Mesendoderm (in vitro differentiated cells): ENCODE data around the gene SF3A1.

Experiments
- DNase-seq: peaks from one replicate; pipeline ENCODE4 v3.0.0; 2013
- H2AK5ac ChIP-seq: 2 replicates; pipeline ENCODE4 v1.6.1; 2013; ENCODE audit warnings: low read length, inconsistent platforms
- H2BK120ac ChIP-seq: 2 replicates; pipeline ENCODE4 v1.6.1; 2013; ENCODE audit warnings: low read depth, mild to moderate bottlenecking, low read length, moderate library complexity, mixed read lengths
- H2BK15ac ChIP-seq: replicated peaks from 2 replicates; pipeline ENCODE4 v1.6.1; 2013; ENCODE audit warnings: low read depth, mild to moderate bottlenecking, moderate library complexity
- H2BK5ac ChIP-seq: 2 replicates; pipeline ENCODE4 v1.6.1; 2013; ENCODE audit warnings: low read length, inconsistent platforms
- H3K18ac ChIP-seq: 2 replicates; pipeline ENCODE4 v1.6.1; 2013; ENCODE audit warnings: mild to moderate bottlenecking, low read length, mixed read lengths
- H3K23ac ChIP-seq: one replicate; pipeline ENCODE4 v1.6.1; 2013; ENCODE audit warnings: low read length
- H3K27ac ChIP-seq: 2 replicates; pipeline ENCODE4 v1.5.1; 2013; ENCODE audit warnings: low read depth, mild to moderate bottlenecking, inconsistent platforms, low read length, moderate library complexity
- H3K27me3 ChIP-seq: 2 replicates; pipeline ENCODE4 v1.6.1; 2013; ENCODE audit warnings: low read length, control low read depth, mild to moderate bottlenecking, inconsistent platforms; ENCODE audit not compliant: insufficient read depth, poor library complexity
- H3K36me3 ChIP-seq: 2 replicates; pipeline ENCODE4 v1.6.1; 2013; ENCODE audit warnings: low read length, inconsistent platforms; ENCODE audit not compliant: control insufficient read depth, insufficient read depth
- H3K4ac ChIP-seq: one replicate; pipeline ENCODE4 v1.6.1; 2013; ENCODE audit warnings: low read depth, mild to moderate bottlenecking, low read length, moderate library complexity
- H3K4me1 ChIP-seq: 2 replicates; pipeline ENCODE4 v1.6.1; 2013; ENCODE audit warnings: low read depth, low read length, inconsistent platforms; ENCODE audit not compliant: control insufficient read depth
- H3K4me2 ChIP-seq: 2 replicates; pipeline ENCODE4 v1.6.1; 2013; ENCODE audit warnings: low read length
- H3K4me3 ChIP-seq: 2 replicates; pipeline ENCODE4 v1.5.1; 2013; ENCODE audit warnings: mild to moderate bottlenecking, low read length
- H3K56ac ChIP-seq: one replicate; pipeline ENCODE4 v1.6.1; 2013; ENCODE audit warnings: low read length
- H3K79me1 ChIP-seq: 2 replicates; pipeline ENCODE4 v1.6.1; 2013; ENCODE audit warnings: low read length, inconsistent platforms
- H3K79me2 ChIP-seq: 2 replicates; pipeline ENCODE4 v1.6.1; 2013; ENCODE audit warnings: mild to moderate bottlenecking, low read length; ENCODE audit not compliant: control insufficient read depth, insufficient read depth
- H3K9ac ChIP-seq: 2 replicates; pipeline ENCODE4 v1.6.1; 2013; ENCODE audit warnings: low read length, inconsistent platforms
- H4K5ac ChIP-seq: one replicate; pipeline ENCODE4 v1.6.1; 2013; ENCODE audit warnings: low read length
- H4K8ac ChIP-seq: one replicate; pipeline ENCODE4 v1.6.1; 2013; ENCODE audit warnings: low read depth, mild to moderate bottlenecking, control low read depth, low read length, moderate library complexity
- WGBS: extraction: QIAGEN DNeasy Blood & Tissue Kit; methylation state at CpG from one replicate; pipeline ENCODE4 v1.1.7; 2013; ENCODE audit warnings: low lambda C conversion rate, missing lambda C conversion rate; ENCODE audit not compliant: insufficient coverage; ENCODE audit errors: extremely low coverage; 5-methylcytosine and 5-hydroxymethylcytosine counted together

The SF3A1 gene

GRCh38 chr22:30308093-30308492 lies 48.6 kb downstream of the SF3A1 start:
- H3K36me3 ChIP-seq = no peaks in the 10 kb centered on the region
- H2BK15ac ChIP-seq = no peak overlapping the region
- H3K4me3 ChIP-seq = no peak overlapping the region
- WGBS = no CpG with 5 or more reads among the region's 2 CpGs
- H3K9ac ChIP-seq = no peak overlapping the region
- H3K79me2 ChIP-seq = no peaks in the 10 kb centered on the region
- no peaks in the 10 kb centered on the region for H3K79me1 ChIP-seq
- H3K56ac ChIP-seq = no peak overlapping the region
- no peak overlapping the region for H2BK120ac ChIP-seq
- no peak overlapping the region for H4K5ac ChIP-seq
- H3K4ac ChIP-seq = no peak overlapping the region
- H3K4me2 ChIP-seq = no peak overlapping the region
- H4K8ac ChIP-seq = no peak overlapping the region
- no peak overlapping the region for H3K23ac ChIP-seq
- no peak overlapping the region for H3K27ac ChIP-seq
- DNase-seq = no peak
- no peak overlapping the region for H2BK5ac ChIP-seq
- H2AK5ac ChIP-seq = no peak overlapping the region
- no peaks in the 10 kb centered on the region for H3K27me3 ChIP-seq
- peaks cover 3% of the 10 kb centered on the region for H3K4me1 ChIP-seq
- H3K18ac ChIP-seq = no peak overlapping the region

GRCh38 chr22:30307041-30307574 lies 49.6 kb downstream of the SF3A1 start:
- Histone ChIP-seq H3K27ac (no peak overlapping the region), H3K18ac (no peak overlapping the region), H2BK5ac (no peak overlapping the region), H3K23ac (no peak overlapping the region), H3K56ac (no peak overlapping the region), H2BK120ac (no peak overlapping the region), H2BK15ac (no peak overlapping the region), H3K4ac (no peak overlapping the region), H4K5ac (no peak overlapping the region), H3K4me2 (no peak overlapping the region), H3K27me3 (no peaks in the 10 kb centered on the region), H3K4me3 (no peak overlapping the region), H3K79me1 (no peaks in the 10 kb centered on the region), H3K4me1 (peaks cover 3% of the 10 kb centered on the region), H3K36me3 (no peaks in the 10 kb centered on the region), H3K79me2 (no peaks in the 10 kb centered on the region), H2AK5ac (no peak overlapping the region), H3K9ac (no peak overlapping the region), H4K8ac (no peak overlapping the region)
- DNase-seq = no peak
- WGBS = no CpG with 5 or more reads among the region's 4 CpGs

DNA sequence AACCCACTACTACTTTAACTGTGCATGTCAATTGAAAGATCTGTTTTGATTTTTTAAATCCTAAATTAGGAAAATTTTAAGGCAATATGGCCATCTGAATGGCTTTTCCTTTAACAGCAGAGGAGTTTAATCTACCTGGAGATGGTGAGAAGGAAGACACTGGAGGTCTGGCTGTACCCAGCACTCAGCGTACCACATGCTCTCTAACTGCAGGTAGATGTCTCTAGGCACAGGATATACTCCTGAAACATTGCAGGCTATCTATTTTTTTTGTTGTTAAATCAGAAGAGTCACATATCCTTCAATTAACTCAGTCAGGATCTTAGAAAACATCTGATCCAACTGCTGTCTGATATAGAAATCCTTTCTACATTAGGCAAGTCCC lies 50.1 kb downstream of the SF3A1 start:
- Histone ChIP-seq H2BK120ac (no peak overlapping the region), H3K4me1 (peaks cover 3% of the 10 kb centered on the region), H3K27me3 (no peaks in the 10 kb centered on the region), H2AK5ac (no peak overlapping the region), H3K4ac (no peak overlapping the region), H3K27ac (no peak overlapping the region), H2BK5ac (no peak overlapping the region), H3K4me3 (no peak overlapping the region), H2BK15ac (no peak overlapping the region), H3K4me2 (no peak overlapping the region), H4K8ac (no peak overlapping the region), H3K18ac (no peak overlapping the region), H3K36me3 (no peaks in the 10 kb centered on the region), H3K56ac (no peak overlapping the region), H3K9ac (no peak overlapping the region), H3K79me2 (no peaks in the 10 kb centered on the region), H3K23ac (no peak overlapping the region), H4K5ac (no peak overlapping the region), H3K79me1 (no peaks in the 10 kb centered on the region)
- no CpG with 5 or more reads among the region's 1 CpG for WGBS
- no peak for DNase-seq

GRCh38 chr22:30305906-30306626 lies 50.6 kb downstream of the SF3A1 start:
- H2BK120ac ChIP-seq = no peak overlapping the region
- H2BK5ac ChIP-seq = no peak overlapping the region
- H3K23ac ChIP-seq = no peak overlapping the region
- no peak overlapping the region for H3K56ac ChIP-seq
- no peak overlapping the region for H2BK15ac ChIP-seq
- no peak for DNase-seq
- no peak overlapping the region for H3K4me3 ChIP-seq
- no peak overlapping the region for H4K8ac ChIP-seq
- no peak overlapping the region for H3K4ac ChIP-seq
- no peak overlapping the region for H2AK5ac ChIP-seq
- H3K27ac ChIP-seq = no peak overlapping the region
- H3K79me1 ChIP-seq = no peaks in the 10 kb centered on the region
- no peak overlapping the region for H3K18ac ChIP-seq
- H3K36me3 ChIP-seq = no peaks in the 10 kb centered on the region
- H3K4me2 ChIP-seq = no peak overlapping the region
- no peaks in the 10 kb centered on the region for H3K27me3 ChIP-seq
- H3K9ac ChIP-seq = no peak overlapping the region
- H4K5ac ChIP-seq = no peak overlapping the region
- H3K79me2 ChIP-seq = no peaks in the 10 kb centered on the region
- WGBS = no CpG with 5 or more reads among the region's 3 CpGs
- peaks cover 2% of the 10 kb centered on the region for H3K4me1 ChIP-seq

DNA sequence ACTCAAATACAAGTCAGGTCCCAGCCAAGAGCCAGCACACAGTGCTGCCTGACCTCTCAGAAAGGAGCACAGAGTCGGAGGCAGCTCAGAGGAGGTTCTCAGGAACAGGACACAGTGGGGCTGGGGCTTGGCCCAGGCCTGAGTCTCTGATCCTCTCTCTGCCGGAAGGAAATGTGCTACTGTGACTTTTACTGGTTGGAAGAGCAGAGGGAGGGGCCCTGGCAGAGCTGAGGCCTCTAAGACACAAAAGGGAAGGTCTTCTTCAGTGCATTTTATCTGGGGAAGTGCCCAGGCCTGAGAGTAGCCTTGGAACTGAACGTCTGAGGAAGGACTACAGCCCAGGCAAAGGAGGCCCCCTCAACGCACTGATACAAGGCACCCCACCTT lies 51.2 kb downstream of the SF3A1 start:
- no CpG with 5 or more reads among the region's 4 CpGs for WGBS
- H3K4ac ChIP-seq = no peak overlapping the region
- H2BK120ac ChIP-seq = no peak overlapping the region
- H2BK15ac ChIP-seq = no peak overlapping the region
- no peak overlapping the region for H3K23ac ChIP-seq
- no peaks in the 10 kb centered on the region for H3K36me3 ChIP-seq
- H4K5ac ChIP-seq = no peak overlapping the region
- no peak overlapping the region for H3K56ac ChIP-seq
- H3K4me2 ChIP-seq = no peak overlapping the region
- no peaks in the 10 kb centered on the region for H3K4me1 ChIP-seq
- H3K27ac ChIP-seq = no peak overlapping the region
- no peak overlapping the region for H2BK5ac ChIP-seq
- H3K79me1 ChIP-seq = no peaks in the 10 kb centered on the region
- no peaks in the 10 kb centered on the region for H3K27me3 ChIP-seq
- no peak for DNase-seq
- no peak overlapping the region for H3K18ac ChIP-seq
- H3K4me3 ChIP-seq = no peak overlapping the region
- no peak overlapping the region for H2AK5ac ChIP-seq
- H3K9ac ChIP-seq = no peak overlapping the region
- no peak overlapping the region for H4K8ac ChIP-seq
- no peaks in the 10 kb centered on the region for H3K79me2 ChIP-seq
